OCI-LY3 (cell line): ENCODE data around the gene SERINC5.
"Not testable (repeated sequence)": the region's sequence is repeated elsewhere in the genome, so short reads cannot be mapped to it uniquely, and the experiment has no call there.

Experiments
- H2AFZ ChIP-seq: fragments of 200-600, 300-600 bp; shearing (Covaris generic); 2 replicates; pipeline ENCODE4 v1.6.0; 2014; ENCODE audit warnings: antibody characterized with exemption, low read depth, low read length
- H3K27ac ChIP-seq: fragments of 200-600, 300-600 bp; sonication (generic); 2 replicates; pipeline ENCODE4 v1.5.1; 2014; ENCODE audit warnings: mild to moderate bottlenecking, low read length, moderate library complexity, mixed read lengths
- H3K27me3 ChIP-seq: fragments of 200-600, 300-600 bp; sonication (generic); 2 replicates; pipeline ENCODE4 v1.6.1; 2014; ENCODE audit warnings: low read depth, low read length, mixed read lengths
- H3K36me3 ChIP-seq: fragments of 200-600, 300-600 bp; sonication (generic); replicated peaks from 2 replicates; pipeline ENCODE3; 2014; ENCODE audit warnings: low read depth, low read length, mixed read lengths
- H3K4me1 ChIP-seq: fragments of 300-600, 200-600 bp; sonication (generic); 2 replicates; pipeline ENCODE4 v1.6.1; 2014; ENCODE audit warnings: low read length, mixed read lengths
- H3K4me2 ChIP-seq: fragments of 200-600, 300-600 bp; sonication (generic); 2 replicates; pipeline ENCODE4 v1.6.1; 2014; ENCODE audit warnings: low read length, mixed read lengths
- H3K4me3 ChIP-seq: fragments of 300-600, 200-600 bp; sonication (generic); 2 replicates; pipeline ENCODE4 v1.5.1; 2014; ENCODE audit warnings: antibody characterized with exemption, mild to moderate bottlenecking, low read length, moderate library complexity
- H3K79me2 ChIP-seq: fragments of 300-600, 200-600 bp; shearing (Covaris generic); 2 replicates; pipeline ENCODE4 v1.6.1; 2014; ENCODE audit warnings: mild to moderate bottlenecking, low read length, mixed read lengths
- H3K9ac ChIP-seq: fragments of 300-600, 200-600 bp; shearing (Covaris generic); 2 replicates; pipeline ENCODE4 v1.6.0; 2014; ENCODE audit warnings: mild to moderate bottlenecking, low read length, moderate library complexity
- H3K9me3 ChIP-seq: fragments of 200-600, 300-600 bp; shearing (Covaris generic); 2 replicates; pipeline ENCODE4 v1.6.1; 2014; ENCODE audit warnings: low read length, mixed read lengths; ENCODE audit not compliant: insufficient read depth
- H4K20me1 ChIP-seq: fragments of 200-600, 300-600 bp; sonication (generic); 2 replicates; pipeline ENCODE4 v1.6.1; 2016; ENCODE audit warnings: low read length, mixed read lengths; ENCODE audit not compliant: insufficient read depth
- CTCF ChIP-seq: fragments of 200-600, 300-600 bp; sonication (generic); IDR thresholded peaks from 2 replicates; pipeline ENCODE4 v1.5.1; 2014; ENCODE audit warnings: antibody characterized with exemption, low read length, low read depth
- EZH2phosphoT487 ChIP-seq: fragments of 200-600 bp; shearing (Covaris generic); IDR thresholded peaks from 2 replicates; pipeline ENCODE4 v1.6.1; 2018; ENCODE audit warnings: antibody characterized with exemption, mixed run types, low read depth

The SERINC5 gene

GRCh38 chr5:80117446-80117845, 138.4 kb downstream of the SERINC5 start:
- H3K79me2 ChIP-seq = no peaks in the 10 kb centered on the region
- H3K27ac ChIP-seq = no peak overlapping the region
- no peaks in the 10 kb centered on the region for H3K27me3 ChIP-seq
- H3K4me1 ChIP-seq = peaks cover 2% of the 10 kb centered on the region
- no peaks in the 10 kb centered on the region for H3K9me3 ChIP-seq
- H3K9ac ChIP-seq = no peak overlapping the region
- H4K20me1 ChIP-seq = no peaks in the 10 kb centered on the region
- H2AFZ ChIP-seq = no peak overlapping the region
- no peak overlapping the region for H3K4me3 ChIP-seq
- TF ChIP-seq EZH2phosphoT487 (no peak), CTCF (no peak)
- no peak overlapping the region for H3K4me2 ChIP-seq
- no peaks in the 10 kb centered on the region for H3K36me3 ChIP-seq

- no peak overlapping the region for H2AFZ ChIP-seq
- no peaks in the 10 kb centered on the region for H3K36me3 ChIP-seq
- H3K27me3 ChIP-seq = no peaks in the 10 kb centered on the region
- no peaks in the 10 kb centered on the region for H4K20me1 ChIP-seq
- H3K9me3 ChIP-seq = no peaks in the 10 kb centered on the region
- H3K4me2 ChIP-seq = no peak overlapping the region
- H3K79me2 ChIP-seq = no peaks in the 10 kb centered on the region
- H3K4me1 ChIP-seq = no peaks in the 10 kb centered on the region
- H3K4me3 ChIP-seq = no peak overlapping the region
- H3K27ac ChIP-seq = no peak overlapping the region
- TF ChIP-seq CTCF = no peak
- no peak overlapping the region for H3K9ac ChIP-seq
Observed at GRCh38 chr5:80116465-80116864, 139.4 kb downstream of the SERINC5 start.

GRCh38 chr5:80116000-80116399, 139.8 kb downstream of the SERINC5 start:
- Histone ChIP-seq H3K27ac (no peak overlapping the region), H4K20me1 (no peaks in the 10 kb centered on the region), H3K27me3 (no peaks in the 10 kb centered on the region), H3K4me2 (no peak overlapping the region), H3K9me3 (no peaks in the 10 kb centered on the region), H3K9ac (no peak overlapping the region), H3K36me3 (no peaks in the 10 kb centered on the region), H3K4me1 (no peaks in the 10 kb centered on the region), H3K4me3 (no peak overlapping the region), H2AFZ (no peak overlapping the region), H3K79me2 (no peaks in the 10 kb centered on the region)
- TF ChIP-seq EZH2phosphoT487 = no peak
- no peak for TF ChIP-seq CTCF

GRCh38 chr5:80114860-80115259, 141.0 kb downstream of the SERINC5 start:
- Histone ChIP-seq H3K27me3 (no peaks in the 10 kb centered on the region), H3K4me1 (no peaks in the 10 kb centered on the region), H3K9ac (no peak overlapping the region), H3K79me2 (no peaks in the 10 kb centered on the region), H3K4me2 (no peak overlapping the region), H3K27ac (no peak overlapping the region), H3K9me3 (no peaks in the 10 kb centered on the region), H3K36me3 (no peaks in the 10 kb centered on the region), H3K4me3 (no peak overlapping the region), H4K20me1 (no peaks in the 10 kb centered on the region), H2AFZ (no peak overlapping the region)
- no peak for TF ChIP-seq CTCF
- no peak for TF ChIP-seq EZH2phosphoT487

GRCh38 chr5:80111376-80111990, 144.4 kb downstream of the SERINC5 start:
- H3K36me3 ChIP-seq, H3K79me2 ChIP-seq, H3K9ac ChIP-seq, H2AFZ ChIP-seq, H4K20me1 ChIP-seq, H3K4me3 ChIP-seq, H3K27me3 ChIP-seq, H3K9me3 ChIP-seq, H3K4me1 ChIP-seq, H3K27ac ChIP-seq, H3K4me2 ChIP-seq: not testable (repeated sequence)
